Stimulated activated CD8-positive, alpha-beta memory T cell treated with anti-CD3 and anti-CD28 coated beads, Interleukin-12 subunit alpha, Interleukin-12 subunit beta, amount 100 ng/mL, for 4 hours (primary cell): ENCODE data around the gene NOTCH2.

Experiments used
- DNase-seq: peaks from one replicate; pipeline ENCODE4 v3.0.0-alpha.2; 2020; ENCODE audit warnings: low read depth

Gene NOTCH2

GRCh38 chr1:119974013-119974412 is 95.4 kb downstream of the NOTCH2 start:
- no peak for DNase-seq

- no peak for DNase-seq
These were observed 97.5 kb downstream of the NOTCH2 start for GRCh38 chr1:119971710-119972570.

DNA sequence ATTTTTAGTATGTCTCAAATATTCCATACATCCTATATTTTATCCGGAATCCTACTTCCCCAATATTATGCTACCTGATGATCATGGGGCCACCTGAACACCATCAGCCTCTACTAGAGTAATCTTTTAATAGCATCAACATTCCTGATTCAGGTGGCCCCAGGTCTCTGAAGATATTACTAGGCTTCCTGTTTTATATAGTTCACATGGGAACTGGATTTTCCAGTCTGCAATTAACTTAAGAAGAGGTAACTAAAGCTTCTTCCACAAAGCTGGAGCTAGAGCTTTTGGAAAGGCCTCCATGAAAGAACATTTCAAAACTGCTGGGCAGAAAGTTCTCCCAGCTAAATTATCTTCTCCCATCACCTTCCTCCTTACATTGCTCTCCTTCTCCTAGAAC is 100.9 kb downstream of the NOTCH2 start:
- DNase-seq = no peak

- DNase-seq = peak; percentile 49
These were observed 101.4 kb downstream of the NOTCH2 start for GRCh38 chr1:119968068-119968492.

GRCh38 chr1:119966681-119967080 is 102.8 kb downstream of the NOTCH2 start:
- DNase-seq = no peak

DNA sequence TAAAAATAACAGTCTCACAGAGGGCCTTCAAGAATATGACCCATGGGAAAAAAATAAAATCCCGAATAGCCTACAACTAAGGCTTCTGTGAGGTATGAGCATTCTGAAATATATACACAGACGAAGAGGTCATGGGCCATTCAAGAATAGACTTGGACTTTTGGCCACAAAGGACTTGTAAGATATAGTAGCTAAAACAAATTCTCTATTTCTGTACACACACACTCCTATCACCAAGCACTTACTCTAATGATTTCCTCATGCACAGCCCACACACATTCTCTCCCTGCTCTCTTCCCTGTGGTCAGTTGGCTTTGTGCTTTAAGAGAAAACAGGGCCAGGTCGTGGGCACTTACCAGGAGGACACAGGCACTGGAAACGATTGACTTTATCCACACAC is 103.4 kb downstream of the NOTCH2 start:
- DNase-seq = no peak

- DNase-seq = no peak
These were observed 104.6 kb downstream of the NOTCH2 start for GRCh38 chr1:119964673-119965363.

DNA sequence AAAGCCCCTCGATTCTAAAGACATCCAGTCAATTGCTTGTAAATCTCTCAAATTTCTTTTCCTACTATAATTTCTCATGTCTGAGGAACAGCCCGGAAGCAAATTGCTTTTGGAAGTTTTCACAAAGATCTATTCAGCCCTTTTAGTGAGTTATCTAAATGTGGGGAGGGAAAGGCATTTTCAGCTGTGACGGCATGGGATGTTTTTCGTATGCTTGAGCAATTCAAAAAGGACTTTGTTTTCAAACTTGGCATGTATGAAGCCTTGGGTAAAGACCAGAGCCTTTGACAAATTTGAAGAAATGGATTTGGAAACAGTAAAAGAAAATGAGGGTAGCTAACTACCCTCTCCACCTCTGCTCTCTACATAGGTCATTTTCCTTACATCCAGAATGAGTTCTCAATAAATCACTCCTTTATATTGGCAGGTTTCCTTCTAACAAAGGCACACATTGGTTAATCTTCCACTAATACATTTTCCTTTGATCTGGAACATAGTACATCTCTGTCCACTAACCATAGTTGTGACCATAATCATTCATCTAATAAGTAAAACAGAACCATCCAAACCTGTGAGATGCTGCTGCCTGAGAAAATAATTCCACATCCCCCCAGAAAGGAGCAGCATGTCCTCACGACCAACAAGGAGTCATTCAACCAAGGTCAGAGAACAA is 107.0 kb downstream of the NOTCH2 start:
- DNase-seq = no peak

DNA sequence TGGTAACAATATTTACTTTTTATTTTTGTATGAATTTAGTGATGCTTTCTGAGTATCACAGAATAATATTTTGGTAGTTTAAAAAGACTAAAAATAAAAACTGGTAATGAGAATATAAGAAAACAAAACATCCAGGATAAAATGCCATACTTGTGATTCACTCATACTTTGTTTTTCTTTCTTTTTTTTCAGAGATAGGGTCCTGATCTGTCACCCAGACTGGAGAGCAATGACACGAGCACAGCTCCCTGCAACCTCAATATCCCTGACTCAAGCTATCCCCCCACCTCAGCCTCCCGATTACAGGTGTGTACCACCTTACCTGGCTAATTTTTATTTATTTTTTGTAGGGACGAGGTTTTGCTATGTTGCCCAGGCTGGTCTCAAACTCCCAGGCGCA is 109.0 kb downstream of the NOTCH2 start:
- no peak for DNase-seq

- no peak for DNase-seq
These were observed 109.9 kb downstream of the NOTCH2 start for GRCh38 chr1:119959268-119960220.

DNA sequence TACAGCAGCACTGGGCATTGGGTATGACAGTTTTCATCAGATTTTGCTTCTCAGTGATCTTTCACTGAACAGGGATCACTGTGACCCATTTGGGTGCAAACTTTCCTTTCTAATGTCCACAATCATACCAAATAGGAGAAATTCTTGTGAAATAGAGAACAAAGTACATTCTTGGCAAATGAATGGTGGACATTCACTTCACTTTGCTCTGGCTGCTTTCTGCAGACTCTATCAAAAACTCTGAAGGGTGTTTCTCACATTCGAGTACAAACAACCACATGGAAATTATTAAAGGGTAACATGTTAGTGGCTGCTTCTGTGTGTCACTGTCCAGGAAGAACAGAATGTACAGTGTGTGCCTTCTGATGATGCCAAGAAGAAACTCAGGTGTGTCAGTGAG is 111.2 kb downstream of the NOTCH2 start:
- DNase-seq = no peak

- no peak for DNase-seq
These were observed 113.2 kb downstream of the NOTCH2 start for GRCh38 chr1:119956306-119956705.

DNA sequence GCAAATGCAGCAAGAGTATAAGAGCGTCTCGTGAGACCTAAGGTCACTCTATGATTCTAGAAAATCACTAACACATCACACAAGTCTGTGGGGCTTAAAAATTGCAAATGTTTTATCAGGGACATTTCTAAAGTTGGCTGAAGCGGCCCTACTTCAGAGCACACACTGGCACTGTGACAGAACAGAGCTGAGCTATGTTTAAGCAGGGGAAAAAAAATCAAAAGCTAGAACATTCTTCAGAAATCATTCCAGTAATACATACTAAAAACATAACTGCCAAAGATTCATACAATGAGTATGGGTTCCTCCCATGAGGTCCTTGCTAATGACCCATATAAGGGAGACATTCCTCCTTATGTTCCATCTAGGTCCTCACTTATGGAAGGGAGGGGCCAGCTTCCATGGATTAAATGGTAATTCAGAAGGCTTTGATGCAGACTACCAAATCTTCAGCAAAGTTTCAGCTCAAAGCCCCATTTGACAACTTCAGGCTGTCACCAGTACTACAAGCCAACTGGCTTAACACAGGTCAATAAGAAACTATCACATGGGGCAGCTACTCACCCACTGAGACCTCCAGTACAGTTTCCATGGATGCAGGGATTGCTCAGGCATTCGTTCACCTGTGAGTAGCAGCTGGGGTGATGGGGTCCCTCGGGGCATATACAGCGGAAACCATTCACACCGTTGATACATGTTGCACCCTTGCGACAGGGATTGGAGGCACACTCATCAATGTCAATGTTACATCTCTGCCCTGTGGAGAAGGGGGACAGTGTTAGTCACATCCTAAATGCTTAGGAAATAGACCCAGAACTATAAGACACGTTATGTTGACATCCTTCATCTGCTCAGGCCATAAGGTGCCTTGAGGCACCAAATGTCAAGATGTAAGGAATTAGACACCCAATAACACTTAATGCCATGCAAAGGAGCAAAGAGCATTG is 114.7 kb downstream of the NOTCH2 start:
- DNase-seq = no peak

DNA sequence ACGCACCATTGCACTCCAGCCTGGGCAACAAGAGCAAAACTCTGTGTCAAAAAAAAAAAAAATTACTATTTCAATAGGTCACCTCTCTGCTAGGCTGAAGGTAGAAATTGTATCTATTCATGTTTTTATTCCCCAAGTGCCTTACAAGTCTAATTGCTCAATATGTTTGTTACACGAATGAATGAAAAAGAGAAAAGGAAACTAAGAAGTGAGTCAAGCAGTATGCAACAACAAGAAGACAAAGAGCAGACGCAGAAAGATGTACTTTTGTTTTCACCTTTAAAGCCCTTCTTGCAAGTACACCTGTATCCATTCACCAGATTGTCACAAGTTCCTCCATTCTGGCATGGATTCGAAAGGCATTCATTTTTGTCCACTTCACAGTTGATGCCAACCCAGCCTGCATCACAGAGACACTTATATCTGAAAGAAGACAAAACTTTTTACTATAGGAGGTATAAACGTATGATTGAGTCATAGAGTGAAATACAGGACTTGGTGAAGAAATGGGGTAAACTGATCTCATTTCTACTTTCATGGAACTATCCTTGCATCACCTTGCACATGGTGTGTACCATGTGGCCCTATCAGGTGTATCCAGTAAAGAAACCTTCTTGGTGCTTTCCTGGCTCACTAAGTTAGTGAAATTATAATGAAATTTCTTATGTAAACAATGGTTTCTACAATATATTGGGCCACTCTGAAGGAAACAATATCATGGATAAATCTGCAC is 116.0 kb downstream of the NOTCH2 start:
- DNase-seq = no peak

DNA sequence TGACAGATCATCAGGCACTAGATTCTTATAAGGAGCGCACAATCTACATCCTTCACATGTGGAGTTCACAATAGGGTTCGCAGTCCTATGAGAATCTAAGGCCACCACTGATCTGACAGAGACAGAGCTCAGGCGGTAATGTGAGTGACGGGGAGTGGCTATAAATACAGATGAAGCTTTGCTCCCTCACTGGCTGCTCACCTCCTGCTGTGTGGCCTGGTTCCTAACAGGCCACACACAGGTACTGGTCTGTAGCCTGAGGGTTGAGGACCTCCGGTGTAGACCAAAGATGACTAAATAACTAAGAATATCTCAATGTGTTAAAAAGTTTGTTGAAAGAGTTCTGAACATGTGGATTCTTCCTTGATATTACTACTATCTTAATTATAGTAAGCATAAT is 117.0 kb downstream of the NOTCH2 start:
- DNase-seq = no peak

DNA sequence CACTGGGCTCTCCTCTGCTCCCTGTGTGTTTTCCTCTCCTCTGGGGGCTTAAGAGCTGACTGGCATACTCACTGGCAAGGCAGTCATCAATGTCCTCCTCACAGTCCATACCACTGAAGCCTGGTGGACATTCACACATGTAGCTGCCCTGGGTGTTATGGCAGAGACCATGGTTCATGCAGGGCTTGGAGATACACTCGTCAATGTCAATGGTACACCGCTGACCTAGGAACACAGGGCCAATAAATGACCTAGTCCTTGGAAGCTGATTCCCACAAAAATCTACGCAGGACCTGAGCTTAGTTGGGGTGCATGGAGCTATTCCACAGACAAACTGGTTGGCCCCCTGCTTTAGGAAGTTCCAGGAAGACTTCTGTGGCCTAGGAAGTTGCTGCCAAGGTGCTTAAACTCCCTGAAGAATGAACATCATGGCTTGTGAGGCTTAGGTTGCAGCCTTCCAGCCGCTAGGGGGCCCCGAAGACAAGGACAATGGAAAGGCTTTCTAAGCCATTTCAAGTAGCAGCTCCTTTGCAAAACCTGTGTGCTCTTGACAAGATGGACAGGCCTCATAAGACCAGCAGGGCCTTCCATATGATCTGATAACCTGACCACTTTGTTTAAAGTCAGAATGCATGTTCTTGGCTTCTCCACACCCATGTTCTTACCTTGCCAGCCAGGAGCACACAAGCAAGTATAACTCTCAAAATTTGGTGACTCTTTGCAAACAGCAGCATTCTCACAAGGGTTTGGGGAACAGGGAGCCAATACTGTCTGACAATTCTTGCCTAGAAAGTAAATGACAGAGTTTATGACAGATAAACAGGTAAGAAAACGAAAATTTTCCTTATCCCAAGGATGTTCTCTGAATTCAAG is 120.9 kb downstream of the NOTCH2 start:
- peak; percentile 35 for DNase-seq

- DNase-seq = no peak
These were observed 122.0 kb downstream of the NOTCH2 start for GRCh38 chr1:119947468-119947867.

- DNase-seq = no peak
These were observed 122.7 kb downstream of the NOTCH2 start for GRCh38 chr1:119946724-119947123.

- DNase-seq = no peak
These were observed 126.2 kb downstream of the NOTCH2 start for GRCh38 chr1:119943216-119943615.
